Thyroid gland (tissue), 4 donors: ENCODE results near the gene DCPS.

Source experiments
- POLR2A ChIP-seq, 2 donors: fragments of 450-650 bp; IDR thresholded peaks; one replicate each; pipeline ENCODE4 v1.6.1; 2017; ENCODE audit warnings: antibody characterized with exemption in 2 of 2, mild to moderate bottlenecking in 2 of 2, moderate library complexity in 1 of 2
- TF ChIP-seq, protein P1 (sequence below), 6 experiments: fragments of 200-600 bp in 3 of 6; fragments of 450-650 bp in 3 of 6; sonication (generic) in 3 of 6; IDR thresholded peaks; one replicate each; pipeline ENCODE4 v1.5.1; 2016 to 2019; ENCODE audit warnings: antibody characterized with exemption in 6 of 6, mild to moderate bottlenecking in 2 of 6, inconsistent platforms in 1 of 6, moderate library complexity in 1 of 6

DNA sequence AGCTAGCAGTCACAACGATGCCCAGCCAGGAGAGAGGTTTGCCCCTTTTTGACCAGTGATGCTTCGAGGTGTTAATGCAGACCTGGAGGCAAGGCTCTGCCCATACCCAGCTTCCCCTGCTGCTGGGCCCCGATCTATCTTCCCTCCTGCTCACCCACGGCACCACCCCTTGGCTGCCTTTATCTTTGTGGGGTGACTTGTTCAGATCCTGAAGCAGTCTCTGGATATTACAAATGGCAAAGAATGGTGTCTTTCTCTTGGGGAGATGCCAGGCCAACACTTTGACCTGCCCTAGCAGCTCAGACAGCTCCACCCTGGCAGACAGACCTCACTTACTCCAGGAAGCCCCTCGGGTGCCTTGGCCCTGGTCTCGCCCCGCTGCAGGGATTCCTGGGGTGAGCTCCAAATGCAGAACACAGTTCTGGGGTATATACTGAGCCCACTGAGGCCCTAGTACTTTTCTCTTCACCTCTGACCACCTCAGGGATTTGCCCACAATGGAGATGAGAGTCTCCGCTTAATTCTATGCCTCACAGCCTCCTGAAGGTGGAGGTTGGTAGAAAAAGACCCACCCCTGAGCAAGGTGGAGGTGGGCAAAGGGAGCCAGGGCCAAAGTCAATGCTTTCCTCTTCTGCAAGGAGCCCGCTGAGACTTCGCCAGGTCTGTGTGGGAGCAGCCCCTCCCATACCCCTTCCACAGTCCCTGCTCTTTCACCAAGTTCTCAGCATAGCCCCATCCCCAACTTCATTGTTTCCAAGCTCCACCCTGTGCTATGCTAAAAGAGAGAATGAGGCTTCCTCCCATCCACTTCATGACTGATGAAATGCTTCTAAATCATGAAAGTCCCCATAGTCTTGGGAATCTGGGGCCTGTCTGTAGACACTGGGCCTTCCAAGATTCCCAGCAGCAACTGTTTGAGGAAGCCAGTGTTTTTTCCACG is 40.6 kb downstream of the DCPS start:
- TF ChIP-seq POLR2A (IDR thresholded peaks at IDR 0.05), result no peak
- TF ChIP-seq, protein P1, sequence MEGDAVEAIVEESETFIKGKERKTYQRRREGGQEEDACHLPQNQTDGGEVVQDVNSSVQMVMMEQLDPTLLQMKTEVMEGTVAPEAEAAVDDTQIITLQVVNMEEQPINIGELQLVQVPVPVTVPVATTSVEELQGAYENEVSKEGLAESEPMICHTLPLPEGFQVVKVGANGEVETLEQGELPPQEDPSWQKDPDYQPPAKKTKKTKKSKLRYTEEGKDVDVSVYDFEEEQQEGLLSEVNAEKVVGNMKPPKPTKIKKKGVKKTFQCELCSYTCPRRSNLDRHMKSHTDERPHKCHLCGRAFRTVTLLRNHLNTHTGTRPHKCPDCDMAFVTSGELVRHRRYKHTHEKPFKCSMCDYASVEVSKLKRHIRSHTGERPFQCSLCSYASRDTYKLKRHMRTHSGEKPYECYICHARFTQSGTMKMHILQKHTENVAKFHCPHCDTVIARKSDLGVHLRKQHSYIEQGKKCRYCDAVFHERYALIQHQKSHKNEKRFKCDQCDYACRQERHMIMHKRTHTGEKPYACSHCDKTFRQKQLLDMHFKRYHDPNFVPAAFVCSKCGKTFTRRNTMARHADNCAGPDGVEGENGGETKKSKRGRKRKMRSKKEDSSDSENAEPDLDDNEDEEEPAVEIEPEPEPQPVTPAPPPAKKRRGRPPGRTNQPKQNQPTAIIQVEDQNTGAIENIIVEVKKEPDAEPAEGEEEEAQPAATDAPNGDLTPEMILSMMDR (IDR thresholded peaks at IDR 0.05), result no peak
